ENCODE data around the gene PCSK9. TPM values are rescaled to one million over a fixed set of nuclear protein-coding genes. Genes with fewer than 3 reads are reported as not detected.

The PCSK9 gene
- total and polyA plus RNA-seq, 4 donors: 10.8 to 112 (median 58.5) TPM

- WGBS: 58% methylated on average over 3 of the region's 3 CpGs
- Histone ChIP-seq H3K9me3 (ENCODE audit: control insufficient read depth in 4 of 4, low read length in 3 of 4) (no peaks in the 10 kb centered on the region), H3K4me3 (ENCODE audit: low read depth in 1 of 3, low read length in 3 of 3) (peak overlapping the region; percentile 67 to 91 (median 80)), H3K27me3 (ENCODE audit: control insufficient read depth in 4 of 4, insufficient read depth in 4 of 4, low read length in 3 of 4) (no peaks in the 10 kb centered on the region), H3K9ac (ENCODE audit: low read depth in 1 of 2, low read length in 2 of 2) (no peak overlapping the region), H3K36me3 (ENCODE audit: control insufficient read depth in 4 of 4, insufficient read depth in 3 of 4, low read depth in 1 of 4, low read length in 3 of 4) (peaks cover 0 to 5% (median 3%) of the 10 kb centered on the region in 4 donors), H3K4me1 (ENCODE audit: control insufficient read depth in 4 of 4, insufficient read depth in 4 of 4, low read length in 3 of 4) (peaks cover 17 to 78% (median 58%) of the 10 kb centered on the region in 4 donors), H3K27ac (ENCODE audit: low read depth in 1 of 2, low read length in 2 of 2) (no peak overlapping the region)
- no peak for TF ChIP-seq NR2F2 (IDR thresholded peaks at IDR 0.05)
- TF ChIP-seq TAF1 (conservative IDR thresholded peaks at IDR 0.05): no peak
- no peak for TF ChIP-seq FOXA1 (IDR thresholded peaks at IDR 0.05)
- TF ChIP-seq EGR1 (IDR thresholded peaks at IDR 0.05; ENCODE audit: low read depth in 2 of 2): no peak
- TF ChIP-seq FOXA2 (IDR thresholded peaks at IDR 0.05): no peak
- no peak for TF ChIP-seq SP1 (IDR thresholded peaks at IDR 0.05)
- TF ChIP-seq MAX (IDR thresholded peaks at IDR 0.05): no peak
- TF ChIP-seq, protein P1, sequence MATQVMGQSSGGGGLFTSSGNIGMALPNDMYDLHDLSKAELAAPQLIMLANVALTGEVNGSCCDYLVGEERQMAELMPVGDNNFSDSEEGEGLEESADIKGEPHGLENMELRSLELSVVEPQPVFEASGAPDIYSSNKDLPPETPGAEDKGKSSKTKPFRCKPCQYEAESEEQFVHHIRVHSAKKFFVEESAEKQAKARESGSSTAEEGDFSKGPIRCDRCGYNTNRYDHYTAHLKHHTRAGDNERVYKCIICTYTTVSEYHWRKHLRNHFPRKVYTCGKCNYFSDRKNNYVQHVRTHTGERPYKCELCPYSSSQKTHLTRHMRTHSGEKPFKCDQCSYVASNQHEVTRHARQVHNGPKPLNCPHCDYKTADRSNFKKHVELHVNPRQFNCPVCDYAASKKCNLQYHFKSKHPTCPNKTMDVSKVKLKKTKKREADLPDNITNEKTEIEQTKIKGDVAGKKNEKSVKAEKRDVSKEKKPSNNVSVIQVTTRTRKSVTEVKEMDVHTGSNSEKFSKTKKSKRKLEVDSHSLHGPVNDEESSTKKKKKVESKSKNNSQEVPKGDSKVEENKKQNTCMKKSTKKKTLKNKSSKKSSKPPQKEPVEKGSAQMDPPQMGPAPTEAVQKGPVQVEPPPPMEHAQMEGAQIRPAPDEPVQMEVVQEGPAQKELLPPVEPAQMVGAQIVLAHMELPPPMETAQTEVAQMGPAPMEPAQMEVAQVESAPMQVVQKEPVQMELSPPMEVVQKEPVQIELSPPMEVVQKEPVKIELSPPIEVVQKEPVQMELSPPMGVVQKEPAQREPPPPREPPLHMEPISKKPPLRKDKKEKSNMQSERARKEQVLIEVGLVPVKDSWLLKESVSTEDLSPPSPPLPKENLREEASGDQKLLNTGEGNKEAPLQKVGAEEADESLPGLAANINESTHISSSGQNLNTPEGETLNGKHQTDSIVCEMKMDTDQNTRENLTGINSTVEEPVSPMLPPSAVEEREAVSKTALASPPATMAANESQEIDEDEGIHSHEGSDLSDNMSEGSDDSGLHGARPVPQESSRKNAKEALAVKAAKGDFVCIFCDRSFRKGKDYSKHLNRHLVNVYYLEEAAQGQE (IDR thresholded peaks at IDR 0.05): no peak
- TF ChIP-seq RXRA (IDR thresholded peaks at IDR 0.05): no peak
- TF ChIP-seq ATF3 (IDR thresholded peaks at IDR 0.05): no peak
- no peak for TF ChIP-seq HNF4G (IDR thresholded peaks at IDR 0.05)
- no peak for TF ChIP-seq GABPA (IDR thresholded peaks at IDR 0.05 in 1 of 2, conservative IDR thresholded peaks at IDR 0.05 in 1 of 2)
- no peak for TF ChIP-seq JUND (IDR thresholded peaks at IDR 0.05)
- TF ChIP-seq HNF4A (conservative IDR thresholded peaks at IDR 0.05): no peak
- TF ChIP-seq YY1 (IDR thresholded peaks at IDR 0.05): no peak
- TF ChIP-seq, protein P2, sequence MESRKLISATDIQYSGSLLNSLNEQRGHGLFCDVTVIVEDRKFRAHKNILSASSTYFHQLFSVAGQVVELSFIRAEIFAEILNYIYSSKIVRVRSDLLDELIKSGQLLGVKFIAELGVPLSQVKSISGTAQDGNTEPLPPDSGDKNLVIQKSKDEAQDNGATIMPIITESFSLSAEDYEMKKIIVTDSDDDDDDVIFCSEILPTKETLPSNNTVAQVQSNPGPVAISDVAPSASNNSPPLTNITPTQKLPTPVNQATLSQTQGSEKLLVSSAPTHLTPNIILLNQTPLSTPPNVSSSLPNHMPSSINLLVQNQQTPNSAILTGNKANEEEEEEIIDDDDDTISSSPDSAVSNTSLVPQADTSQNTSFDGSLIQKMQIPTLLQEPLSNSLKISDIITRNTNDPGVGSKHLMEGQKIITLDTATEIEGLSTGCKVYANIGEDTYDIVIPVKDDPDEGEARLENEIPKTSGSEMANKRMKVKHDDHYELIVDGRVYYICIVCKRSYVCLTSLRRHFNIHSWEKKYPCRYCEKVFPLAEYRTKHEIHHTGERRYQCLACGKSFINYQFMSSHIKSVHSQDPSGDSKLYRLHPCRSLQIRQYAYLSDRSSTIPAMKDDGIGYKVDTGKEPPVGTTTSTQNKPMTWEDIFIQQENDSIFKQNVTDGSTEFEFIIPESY (IDR thresholded peaks at IDR 0.05): no peak
- DNase-seq (ENCODE audit: low spot score): no peak
Observed at GRCh38 chr1:55041613-55042012, 2.3 kb downstream of the PCSK9 start.

- H3K9ac ChIP-seq (ENCODE audit: low read depth in 1 of 2, low read length in 2 of 2): no peak overlapping the region
- peaks cover 3 to 9% (median 6%) of the 10 kb centered on the region in 4 donors for H3K36me3 ChIP-seq (ENCODE audit: control insufficient read depth in 4 of 4, insufficient read depth in 3 of 4, low read depth in 1 of 4, low read length in 3 of 4)
- 86% methylated on average over 2 of the region's 2 CpGs for WGBS
- H3K27me3 ChIP-seq (ENCODE audit: control insufficient read depth in 4 of 4, insufficient read depth in 4 of 4, low read length in 3 of 4): no peaks in the 10 kb centered on the region
- H3K27ac ChIP-seq (ENCODE audit: low read depth in 1 of 2, low read length in 2 of 2): no peak overlapping the region
- H3K4me3 ChIP-seq (ENCODE audit: low read depth in 1 of 3, low read length in 3 of 3): peak overlapping the region in 1 of 3 donors; percentile 80
- H3K4me1 ChIP-seq (ENCODE audit: control insufficient read depth in 4 of 4, insufficient read depth in 4 of 4, low read length in 3 of 4): peaks cover 19 to 85% (median 63%) of the 10 kb centered on the region in 4 donors
- no peak for DNase-seq (ENCODE audit: low spot score)
- TF ChIP-seq SP1 (IDR thresholded peaks at IDR 0.05) (no peak), RXRA (IDR thresholded peaks at IDR 0.05) (no peak), HNF4G (IDR thresholded peaks at IDR 0.05) (no peak), FOXA1 (IDR thresholded peaks at IDR 0.05) (no peak), HNF4A (conservative IDR thresholded peaks at IDR 0.05) (no peak), EGR1 (IDR thresholded peaks at IDR 0.05; ENCODE audit: low read depth in 2 of 2) (no peak), RAD21 (IDR thresholded peaks at IDR 0.05) (no peak), MAX (IDR thresholded peaks at IDR 0.05) (no peak), FOXA2 (IDR thresholded peaks at IDR 0.05) (no peak), JUND (IDR thresholded peaks at IDR 0.05) (no peak)
- TF ChIP-seq, protein P2 (IDR thresholded peaks at IDR 0.05): no peak
- no peaks in the 10 kb centered on the region for H3K9me3 ChIP-seq (ENCODE audit: control insufficient read depth in 4 of 4, low read length in 3 of 4)
Observed at GRCh38 chr1:55043011-55043410, 3.7 kb downstream of the PCSK9 start.

Data from liver (tissue), 9 donors.